ENCODE measurements around the gene IRAK3. TPM values are rescaled to one million over a fixed set of nuclear protein-coding genes. Genes with fewer than 3 reads are reported as not detected.

The IRAK3 gene
- total RNA-seq, 2 donors from 2014 or later: 3.3 to 3.6 TPM

- Histone ChIP-seq H3K4me3 (no peak overlapping the region), H3K9ac (ENCODE audit: low read depth in 2 of 2, low read length in 2 of 2) (no peak overlapping the region), H3K27ac (no peak overlapping the region), H3K27me3 (no peaks in the 10 kb centered on the region), H3K9me3 (no peaks in the 10 kb centered on the region), H3K4me1 (no peaks in the 10 kb centered on the region), H3K36me3 (no peaks in the 10 kb centered on the region)
- DNase-seq: no peak
- no peak for TF ChIP-seq CTCF (IDR thresholded peaks at IDR 0.05)
- intact Hi-C loops (cut with DNase I): no loop called here
These were observed 100.5 kb downstream of the IRAK3 start for GRCh38 chr12:66289485-66289884.

GRCh38 chr12:66290716-66291200 lies 101.7 kb downstream of the IRAK3 start:
- intact Hi-C loops (cut with DNase I): no loop called here
- Histone ChIP-seq H3K9ac (ENCODE audit: low read depth in 2 of 2, low read length in 2 of 2) (no peak overlapping the region), H3K27me3 (no peaks in the 10 kb centered on the region), H3K27ac (no peak overlapping the region), H3K9me3 (no peaks in the 10 kb centered on the region), H3K4me3 (no peak overlapping the region), H3K36me3 (no peaks in the 10 kb centered on the region), H3K4me1 (no peaks in the 10 kb centered on the region)
- DNase-seq: no peak
- TF ChIP-seq CTCF (IDR thresholded peaks at IDR 0.05): no peak

GRCh38 chr12:66296176-66296683 lies 107.2 kb downstream of the IRAK3 start:
- no peak for TF ChIP-seq CTCF (IDR thresholded peaks at IDR 0.05)
- Histone ChIP-seq H3K4me1 (no peaks in the 10 kb centered on the region), H3K9me3 (no peaks in the 10 kb centered on the region), H3K9ac (ENCODE audit: low read depth in 2 of 2, low read length in 2 of 2) (no peak overlapping the region), H3K27ac (no peak overlapping the region), H3K27me3 (no peaks in the 10 kb centered on the region), H3K36me3 (no peaks in the 10 kb centered on the region), H3K4me3 (no peak overlapping the region)
- intact Hi-C loops (cut with DNase I): no loop called here
- no peak for DNase-seq

GRCh38 chr12:66297080-66297479 lies 108.1 kb downstream of the IRAK3 start:
- H3K9me3 ChIP-seq: no peaks in the 10 kb centered on the region
- intact Hi-C loops (cut with DNase I): no loop called here
- no peak for TF ChIP-seq CTCF (IDR thresholded peaks at IDR 0.05)
- H3K36me3 ChIP-seq: no peaks in the 10 kb centered on the region
- no peak overlapping the region for H3K27ac ChIP-seq
- no peaks in the 10 kb centered on the region for H3K27me3 ChIP-seq
- DNase-seq: no peak
- H3K9ac ChIP-seq (ENCODE audit: low read depth in 2 of 2, low read length in 2 of 2): no peak overlapping the region
- no peak overlapping the region for H3K4me3 ChIP-seq
- H3K4me1 ChIP-seq: no peaks in the 10 kb centered on the region

GRCh38 chr12:66297923-66298322 lies 108.9 kb downstream of the IRAK3 start:
- DNase-seq: no peak
- Histone ChIP-seq H3K27me3 (no peaks in the 10 kb centered on the region), H3K36me3 (no peaks in the 10 kb centered on the region), H3K4me3 (no peak overlapping the region), H3K27ac (no peak overlapping the region), H3K4me1 (no peaks in the 10 kb centered on the region), H3K9me3 (no peaks in the 10 kb centered on the region), H3K9ac (ENCODE audit: low read depth in 2 of 2, low read length in 2 of 2) (no peak overlapping the region)
- no peak for TF ChIP-seq CTCF (IDR thresholded peaks at IDR 0.05)
- intact Hi-C loops (cut with DNase I): no loop called here

Data from colonic mucosa (tissue), 4 donors.